NCI-H128 (cell line): ENCODE results near the gene POLE3.
"Not testable (repeated sequence)": the region's sequence is repeated elsewhere in the genome, so short reads cannot be mapped to it uniquely, and the experiment has no call there.

Experiments
- DNase-seq: peaks from one replicate; lab custom pipeline; 2025; ENCODE audit not compliant: unreplicated experiment; lab: John Stamatoyannopoulos, UW

The POLE3 gene

GRCh38 chr9:113379094-113379828 lies 31.2 kb downstream of the POLE3 start:
- not testable (repeated sequence) for DNase-seq

GRCh38 chr9:113376634-113377567 lies 33.6 kb downstream of the POLE3 start, which contains the start of gene HDHD3:
HDHD3 (minus strand) TSS chr9:113376986; CDS start chr9:113374354, 2,632 bp downstream.
- peak; percentile 74 for DNase-seq

- no peak for DNase-seq
Measured at GRCh38 chr9:113375057-113376023, 35.1 kb downstream of the POLE3 start.

- no peak for DNase-seq
Measured at GRCh38 chr9:113373676-113374392, 36.6 kb downstream of the POLE3 start.

GRCh38 chr9:113373256-113373655 lies 37.2 kb downstream of the POLE3 start:
- no peak for DNase-seq

- no peak for DNase-seq
Measured at GRCh38 chr9:113372059-113372458, 38.4 kb downstream of the POLE3 start.

- peak; percentile 41 for DNase-seq
Measured at GRCh38 chr9:113370806-113371325, 39.6 kb downstream of the POLE3 start.

- DNase-seq: no peak
Measured at GRCh38 chr9:113369855-113370140, 40.7 kb downstream of the POLE3 start.

- DNase-seq: no peak
Measured at GRCh38 chr9:113368982-113369854, 41.3 kb downstream of the POLE3 start.

- DNase-seq: no peak
Measured at GRCh38 chr9:113368348-113368981, 42.0 kb downstream of the POLE3 start.

GRCh38 chr9:113365652-113366051 lies 44.8 kb downstream of the POLE3 start:
- DNase-seq: not testable (repeated sequence)

GRCh38 chr9:113364951-113365350 lies 45.5 kb downstream of the POLE3 start:
- no peak for DNase-seq

GRCh38 chr9:113363336-113363735 lies 47.1 kb downstream of the POLE3 start:
- DNase-seq: no peak

GRCh38 chr9:113361304-113362018 lies 49.0 kb downstream of the POLE3 start:
- no peak for DNase-seq

- no peak for DNase-seq
Measured at GRCh38 chr9:113360242-113360842, 50.1 kb downstream of the POLE3 start.

GRCh38 chr9:113359385-113359784 lies 51.1 kb downstream of the POLE3 start:
- no peak for DNase-seq
